Hepatocyte (in vitro differentiated cells): ENCODE measurements around the gene GET3. TPM values are rescaled to one million over a fixed set of nuclear protein-coding genes. Genes with fewer than 3 reads are reported as not detected.

Experiments used
- DNase-seq: peaks from one replicate; pipeline ENCODE4 v3.0.0-alpha.2; 2016; ENCODE audit warnings: low spot score
- H2AFZ ChIP-seq: fragments of 200-600 bp; sonication (generic); 2 replicates; pipeline ENCODE4 v1.6.0; 2016; ENCODE audit warnings: antibody characterized with exemption, mild to moderate bottlenecking
- H3K27ac ChIP-seq: fragments of 200-600 bp; sonication (generic); 2 replicates; pipeline ENCODE4 v1.5.1; 2016; ENCODE audit warnings: mild to moderate bottlenecking
- H3K27me3 ChIP-seq: fragments of 200-600 bp; sonication (generic); 2 replicates; pipeline ENCODE4 v1.6.1; 2016
- H3K36me3 ChIP-seq: fragments of 200-600 bp; sonication (generic); replicated peaks from 2 replicates; pipeline ENCODE4 v1.5.1; 2016; ENCODE audit warnings: low read depth; ENCODE audit not compliant: insufficient read depth
- H3K4me1 ChIP-seq: fragments of 200-600 bp; sonication (generic); 2 replicates; pipeline ENCODE4 v1.5.1; 2016; ENCODE audit warnings: mild to moderate bottlenecking, moderate library complexity; ENCODE audit not compliant: insufficient read depth
- H3K4me2 ChIP-seq: fragments of 200-600 bp; sonication (generic); 2 replicates; pipeline ENCODE4 v1.6.0; 2016
- H3K4me3 ChIP-seq: fragments of 200-600 bp; sonication (generic); 2 replicates; pipeline ENCODE4 v1.5.1; 2016; ENCODE audit warnings: mild to moderate bottlenecking
- H3K79me2 ChIP-seq: fragments of 200-600 bp; sonication (generic); 2 replicates; pipeline ENCODE4 v1.6.0; 2017; ENCODE audit warnings: mild to moderate bottlenecking
- H3K9me2 ChIP-seq: fragments of 200-600 bp; sonication (generic); replicated peaks from 2 replicates; pipeline ENCODE4 v1.6.0; 2017; ENCODE audit warnings: mild to moderate bottlenecking; ENCODE audit not compliant: insufficient read depth
- H3K9me3 ChIP-seq: fragments of 200-600 bp; sonication (generic); 2 replicates; pipeline ENCODE4 v1.5.1; 2016; ENCODE audit warnings: low read depth, mild to moderate bottlenecking
- H4K20me1 ChIP-seq: fragments of 200-600 bp; sonication (generic); 2 replicates; pipeline ENCODE4 v1.6.0; 2016; ENCODE audit warnings: mild to moderate bottlenecking; ENCODE audit not compliant: insufficient read depth, poor library complexity, severe bottlenecking
- EZH2 ChIP-seq: fragments of 200-600 bp; sonication (generic); IDR thresholded peaks from 2 replicates; pipeline ENCODE4 v1.6.1; 2016; ENCODE audit warnings: antibody characterized with exemption, mild to moderate bottlenecking, borderline replicate concordance
- EZH2phosphoT487 ChIP-seq: fragments of 200-600 bp; sonication (generic); IDR thresholded peaks from one replicate; pipeline ENCODE4 v1.6.1; 2018; ENCODE audit warnings: antibody characterized with exemption, mild to moderate bottlenecking, low read depth, moderate library complexity; ENCODE audit not compliant: unreplicated experiment, severe bottlenecking
- WGBS: methylation state at CpG from one replicate; pipeline ENCODE4 v1.1.6; 2016; ENCODE audit warnings: low lambda C conversion rate; ENCODE audit errors: missing lambda C conversion rate; 5-methylcytosine and 5-hydroxymethylcytosine counted together
- polyA plus RNA-seq: library from polyadenylated mRNA; unstranded; fragments of >200 nt; fragmentation: Nextera tagmentation; extraction: Ambion mirVana; gene quantifications from 2 replicates; pipeline ENCODE4 v1.2.1, GENCODE V29; 2016
- total RNA-seq: library from RNA; depleted of rRNA; stranded (reverse); fragments of >200 nt; gene quantifications from 2 replicates; pipeline ENCODE4 v1.2.3, GENCODE V29; 2014
- TF ChIP-seq, protein P1 (sequence below): fragments of 200-600 bp; sonication (generic); IDR thresholded peaks from 2 replicates; pipeline ENCODE4 v1.5.1; 2016; ENCODE audit warnings: antibody characterized with exemption, mild to moderate bottlenecking; ENCODE audit not compliant: poor library complexity

Gene GET3
- total and polyA plus RNA-seq, 2 experiments from 2014 or later, result 52.3 to 108 TPM

DNA sequence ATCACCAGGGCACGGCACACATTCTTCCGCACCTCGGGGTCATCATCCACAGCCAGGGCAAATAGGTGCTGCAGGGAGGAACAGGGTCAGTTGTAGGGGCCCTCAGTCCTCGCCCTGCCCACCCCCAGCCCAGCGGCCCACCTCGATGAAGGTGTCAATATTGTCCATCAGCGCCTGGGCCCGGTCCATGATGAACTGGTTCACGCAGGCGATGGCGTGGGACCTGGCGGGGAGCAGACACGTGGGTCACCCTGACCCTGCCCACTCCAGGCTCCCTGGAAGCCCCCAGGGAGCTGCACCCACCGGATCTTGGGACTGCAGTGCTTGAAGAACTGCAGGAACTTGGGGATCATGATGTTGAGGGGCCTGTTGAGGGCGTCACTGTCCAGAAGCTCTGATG is 22.2 kb upstream of the GET3 start:
- peaks cover under 1% of the 10 kb centered on the region for H4K20me1 ChIP-seq
- H3K9me2 ChIP-seq, result no peaks in the 10 kb centered on the region
- H3K27me3 ChIP-seq, result no peaks in the 10 kb centered on the region
- TF ChIP-seq, protein P1, sequence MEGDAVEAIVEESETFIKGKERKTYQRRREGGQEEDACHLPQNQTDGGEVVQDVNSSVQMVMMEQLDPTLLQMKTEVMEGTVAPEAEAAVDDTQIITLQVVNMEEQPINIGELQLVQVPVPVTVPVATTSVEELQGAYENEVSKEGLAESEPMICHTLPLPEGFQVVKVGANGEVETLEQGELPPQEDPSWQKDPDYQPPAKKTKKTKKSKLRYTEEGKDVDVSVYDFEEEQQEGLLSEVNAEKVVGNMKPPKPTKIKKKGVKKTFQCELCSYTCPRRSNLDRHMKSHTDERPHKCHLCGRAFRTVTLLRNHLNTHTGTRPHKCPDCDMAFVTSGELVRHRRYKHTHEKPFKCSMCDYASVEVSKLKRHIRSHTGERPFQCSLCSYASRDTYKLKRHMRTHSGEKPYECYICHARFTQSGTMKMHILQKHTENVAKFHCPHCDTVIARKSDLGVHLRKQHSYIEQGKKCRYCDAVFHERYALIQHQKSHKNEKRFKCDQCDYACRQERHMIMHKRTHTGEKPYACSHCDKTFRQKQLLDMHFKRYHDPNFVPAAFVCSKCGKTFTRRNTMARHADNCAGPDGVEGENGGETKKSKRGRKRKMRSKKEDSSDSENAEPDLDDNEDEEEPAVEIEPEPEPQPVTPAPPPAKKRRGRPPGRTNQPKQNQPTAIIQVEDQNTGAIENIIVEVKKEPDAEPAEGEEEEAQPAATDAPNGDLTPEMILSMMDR, result no peak
- TF ChIP-seq EZH2, result no peak
- TF ChIP-seq EZH2phosphoT487, result no peak
- H3K4me2 ChIP-seq, result no peak overlapping the region
- WGBS, result 95% methylated on average over 15 of the region's 15 CpGs
- no peaks in the 10 kb centered on the region for H3K36me3 ChIP-seq
- no peaks in the 10 kb centered on the region for H3K9me3 ChIP-seq
- H3K4me3 ChIP-seq, result no peak overlapping the region
- DNase-seq, result no peak
- H3K4me1 ChIP-seq, result peaks cover 3% of the 10 kb centered on the region
- H3K79me2 ChIP-seq, result peaks cover 45% of the 10 kb centered on the region
- no peak overlapping the region for H2AFZ ChIP-seq
- H3K27ac ChIP-seq, result no peak overlapping the region

DNA sequence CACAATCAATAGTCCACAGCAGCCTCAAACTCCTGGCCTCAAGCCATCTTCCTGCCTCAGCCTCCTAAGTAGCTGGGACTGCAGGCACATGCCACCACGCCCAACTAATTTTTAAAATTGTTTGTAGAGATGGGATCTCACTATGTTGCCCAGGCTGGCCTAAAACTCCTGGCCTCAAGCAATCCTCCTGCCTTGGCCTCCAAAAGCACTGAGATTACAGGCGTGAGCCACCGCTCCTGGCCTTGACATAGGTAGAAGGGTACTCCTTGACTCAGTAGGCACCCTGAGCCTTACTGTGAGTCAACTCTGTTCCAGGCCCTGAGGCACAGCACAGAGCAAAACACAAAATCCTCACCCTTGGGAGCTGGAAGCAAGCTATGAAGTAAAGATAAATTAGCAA is 21.4 kb upstream of the GET3 start:
- Histone ChIP-seq H4K20me1 (peaks cover 7% of the 10 kb centered on the region), H3K79me2 (peaks cover 53% of the 10 kb centered on the region), H3K27ac (no peak overlapping the region), H3K4me3 (no peak overlapping the region), H3K9me2 (no peaks in the 10 kb centered on the region), H3K27me3 (no peaks in the 10 kb centered on the region), H2AFZ (no peak overlapping the region), H3K4me1 (peaks cover 10% of the 10 kb centered on the region), H3K9me3 (no peaks in the 10 kb centered on the region), H3K36me3 (no peaks in the 10 kb centered on the region), H3K4me2 (no peak overlapping the region)
- DNase-seq, result no peak
- TF ChIP-seq EZH2 (no peak), EZH2phosphoT487 (no peak)
- TF ChIP-seq, protein P1, result no peak
- 99% methylated on average over 3 of the region's 3 CpGs for WGBS

DNA sequence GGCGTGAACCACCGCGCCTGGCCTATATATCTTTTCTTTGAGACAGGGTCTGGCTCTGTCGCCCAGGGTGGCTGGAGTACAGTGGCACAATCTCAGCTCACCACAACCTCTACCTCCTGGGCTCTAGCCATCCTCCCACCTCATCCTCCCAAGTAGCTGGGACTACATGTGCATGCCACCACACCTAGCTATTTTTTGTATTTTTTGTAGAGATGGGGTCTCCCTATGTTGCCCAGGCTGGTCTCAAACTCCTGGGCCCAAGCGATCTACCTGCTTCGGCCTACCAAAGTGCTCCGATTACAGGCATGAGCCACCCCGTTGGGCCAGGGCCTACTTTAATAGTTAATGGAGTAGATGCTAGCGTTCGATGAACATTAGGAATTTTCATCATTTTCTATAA is 17.0 kb upstream of the GET3 start:
- H3K4me2 ChIP-seq, result peak overlapping the region; percentile 99
- WGBS, result 93% methylated on average over 10 of the region's 10 CpGs
- no peaks in the 10 kb centered on the region for H3K9me2 ChIP-seq
- peak overlapping the region; percentile 60 for H3K4me3 ChIP-seq
- H3K9me3 ChIP-seq, result no peaks in the 10 kb centered on the region
- no peaks in the 10 kb centered on the region for H3K27me3 ChIP-seq
- peaks cover 7% of the 10 kb centered on the region for H4K20me1 ChIP-seq
- H3K4me1 ChIP-seq, result peaks cover 10% of the 10 kb centered on the region
- peaks cover 70% of the 10 kb centered on the region for H3K79me2 ChIP-seq
- no peaks in the 10 kb centered on the region for H3K36me3 ChIP-seq
- H2AFZ ChIP-seq, result no peak overlapping the region
- peak overlapping the region; percentile 95 for H3K27ac ChIP-seq
- TF ChIP-seq, protein P1, result no peak
- TF ChIP-seq EZH2phosphoT487 (no peak), EZH2 (no peak)
- DNase-seq, result no peak
